Body of pancreas (tissue), 4 donors: ENCODE data around the gene SKOR1. TPM values are rescaled to one million over a fixed set of nuclear protein-coding genes. Genes with fewer than 3 reads are reported as not detected.

Experiments
- ATAC-seq: fragments of 150-250 bp; one replicate; pipeline ENCODE4 v1.9.1; 2016
- DNase-seq, 4 donors: peaks; one replicate each; pipeline ENCODE4 v3.0.0-alpha.2; 2019
- H3K27ac ChIP-seq, 4 donors: fragments of 200-600 bp; sonication (generic); 1 replicate in 3 of 4; 2 replicates in 1 of 4; pipeline versions ENCODE4 v1.5.1 to v1.6.1; 2016 to 2019; ENCODE audit warnings: mild to moderate bottlenecking in 1 of 4, mixed read lengths in 1 of 4, moderate library complexity in 1 of 4
- H3K27me3 ChIP-seq, 2 donors: fragments of 200-600 bp; sonication (generic); one replicate each; pipeline ENCODE4 v1.6.0; 2016; ENCODE audit warnings: mild to moderate bottlenecking in 1 of 2
- H3K36me3 ChIP-seq, 2 donors: fragments of 200-600 bp; sonication (generic); replicated peaks in 1 of 2; 2 replicates each; pipeline ENCODE4 v1.5.1; 2016; ENCODE audit warnings: low read depth in 2 of 2; ENCODE audit not compliant: insufficient read depth in 1 of 2
- H3K4me1 ChIP-seq: fragments of 200-600 bp; sonication (generic); one replicate; pipeline ENCODE4 v1.6.0; 2016
- H3K4me3 ChIP-seq, 2 donors: fragments of 200-600 bp; sonication (generic); 1 replicate in 1 of 2; 2 replicates in 1 of 2; pipeline ENCODE4 v1.5.1; 2016 to 2019
- H3K9me3 ChIP-seq, 3 donors: fragments of 200-600 bp; sonication (generic); 1 replicate in 2 of 3; 2 replicates in 1 of 3; pipeline ENCODE4 v1.5.1; 2016
- CTCF ChIP-seq, 7 experiments: fragments of 450-650 bp in 4 of 7; fragments of 200-600 bp in 3 of 7; sonication (generic) in 3 of 7; IDR thresholded peaks; one replicate each; pipeline ENCODE4 v1.5.1; 2016 to 2019; ENCODE audit warnings: antibody characterized with exemption in 7 of 7
- POLR2A ChIP-seq, 3 donors: fragments of 450-650 bp; IDR thresholded peaks; one replicate each; pipeline ENCODE4 v1.6.1; 2016; ENCODE audit warnings: antibody characterized with exemption in 3 of 3, mild to moderate bottlenecking in 2 of 3
- WGBS, 2 donors: methylation state at CpG; one replicate each; pipeline ENCODE4 v1.1.5; 2017; 5-methylcytosine and 5-hydroxymethylcytosine counted together
- intact Hi-C: fragments of 100-400 bp; cut with DNase I; formaldehyde crosslinking; loops from one replicate; pipeline ENCODE4 v1.15.1; 2023
- total RNA-seq, 2 donors: library from RNA; depleted of rRNA; stranded (reverse); fragments of >200 nt; gene quantifications; one replicate each; pipeline ENCODE4 v1.1.0, GENCODE V29; 2016

The SKOR1 gene
- total RNA-seq, 2 donors from 2014 or later: under 0.01 to 0.78 TPM

- Histone ChIP-seq H3K4me3 (no peak overlapping the region), H3K36me3 (no peaks in the 10 kb centered on the region), H3K27me3 (no peaks in the 10 kb centered on the region), H3K27ac (no peak overlapping the region), H3K9me3 (no peaks in the 10 kb centered on the region), H3K4me1 (no peaks in the 10 kb centered on the region)
- no peak for DNase-seq
- intact Hi-C loops: no loop called here
- TF ChIP-seq POLR2A (IDR thresholded peaks at IDR 0.05) (no peak), CTCF (IDR thresholded peaks at IDR 0.05) (no peak)
- ATAC-seq: no peak
- WGBS, 2 donors: 91 to 96% methylated on average over 5 to 7 of the region's 7 CpGs
Observed at GRCh38 chr15:67807836-67808235, 17.5 kb upstream of the SKOR1 start.

GRCh38 chr15:67808821-67809220 is 16.5 kb upstream of the SKOR1 start:
- ATAC-seq (no peak), DNase-seq (no peak)
- Histone ChIP-seq H3K9me3 (no peaks in the 10 kb centered on the region), H3K27me3 (no peaks in the 10 kb centered on the region), H3K4me3 (no peak overlapping the region), H3K27ac (no peak overlapping the region), H3K4me1 (no peaks in the 10 kb centered on the region), H3K36me3 (no peaks in the 10 kb centered on the region)
- intact Hi-C loops: no loop called here
- no peak for TF ChIP-seq POLR2A (IDR thresholded peaks at IDR 0.05)
- TF ChIP-seq CTCF (IDR thresholded peaks at IDR 0.05): no peak
- 87 to 94% methylated on average over 7 of the region's 7 CpGs for WGBS, 2 donors

- TF ChIP-seq CTCF (IDR thresholded peaks at IDR 0.05): no peak
- no peak for TF ChIP-seq POLR2A (IDR thresholded peaks at IDR 0.05)
- no peaks in the 10 kb centered on the region for H3K9me3 ChIP-seq
- no peaks in the 10 kb centered on the region for H3K27me3 ChIP-seq
- no peak overlapping the region for H3K27ac ChIP-seq
- no peaks in the 10 kb centered on the region for H3K4me1 ChIP-seq
- intact Hi-C loops: no loop called here
- WGBS, 2 donors: 83 to 94% methylated on average over 4 to 5 of the region's 5 CpGs
- ATAC-seq: no peak
- no peak overlapping the region for H3K4me3 ChIP-seq
- DNase-seq: no peak
- H3K36me3 ChIP-seq: no peaks in the 10 kb centered on the region
Observed at GRCh38 chr15:67809441-67809840, 15.9 kb upstream of the SKOR1 start.

GRCh38 chr15:67809866-67810265 is 15.4 kb upstream of the SKOR1 start:
- intact Hi-C loops: no loop called here
- Histone ChIP-seq H3K9me3 (no peaks in the 10 kb centered on the region), H3K36me3 (no peaks in the 10 kb centered on the region), H3K27me3 (no peaks in the 10 kb centered on the region), H3K4me1 (no peaks in the 10 kb centered on the region), H3K27ac (no peak overlapping the region), H3K4me3 (no peak overlapping the region)
- WGBS, 2 donors: 84 to 96% methylated on average over 5 to 6 of the region's 6 CpGs
- ATAC-seq: no peak
- no peak for DNase-seq
- TF ChIP-seq CTCF (IDR thresholded peaks at IDR 0.05) (no peak), POLR2A (IDR thresholded peaks at IDR 0.05) (no peak)

- no peak for TF ChIP-seq POLR2A (IDR thresholded peaks at IDR 0.05)
- TF ChIP-seq CTCF (IDR thresholded peaks at IDR 0.05): no peak
- intact Hi-C loops: no loop called here
- Histone ChIP-seq H3K27ac (no peak overlapping the region), H3K36me3 (no peaks in the 10 kb centered on the region), H3K4me1 (no peaks in the 10 kb centered on the region), H3K4me3 (no peak overlapping the region), H3K27me3 (no peaks in the 10 kb centered on the region), H3K9me3 (peaks cover 0 to 4% (median 0%) of the 10 kb centered on the region in 3 donors)
- WGBS, 2 donors: 78 to 94% methylated on average over 2 to 11 of the region's 11 CpGs
- ATAC-seq: no peak
- no peak for DNase-seq
Observed at GRCh38 chr15:67812241-67812644, 13.1 kb upstream of the SKOR1 start.
